ENCODE measurements around the gene CCDC185.

The CCDC185 gene

GRCh38 chr1:223411710-223412109, 18.5 kb downstream of the CCDC185 start:
- H3K4me3 ChIP-seq (ENCODE audit: low read depth in 1 of 5, low read length in 5 of 5), result no peak overlapping the region
- H3K27me3 ChIP-seq (ENCODE audit: control insufficient read depth in 5 of 5, insufficient read depth in 4 of 5, low read length in 5 of 5), result no peaks in the 10 kb centered on the region
- H3K27ac ChIP-seq (ENCODE audit: low read depth, low read length), result no peak overlapping the region
- H3K9me3 ChIP-seq (ENCODE audit: control insufficient read depth in 5 of 5, low read length in 5 of 5), result no peaks in the 10 kb centered on the region
- H3K36me3 ChIP-seq (ENCODE audit: control insufficient read depth in 5 of 5, insufficient read depth in 5 of 5, low read length in 5 of 5), result no peaks in the 10 kb centered on the region
- H3K9ac ChIP-seq (ENCODE audit: low read length in 5 of 5), result no peak overlapping the region
- H3K4me1 ChIP-seq (ENCODE audit: control insufficient read depth in 5 of 5, insufficient read depth in 5 of 5, low read length in 5 of 5), result no peaks in the 10 kb centered on the region

GRCh38 chr1:223413216-223413615, 20.0 kb downstream of the CCDC185 start:
- no peak overlapping the region for H3K9ac ChIP-seq (ENCODE audit: low read length in 5 of 5)
- no peaks in the 10 kb centered on the region for H3K9me3 ChIP-seq (ENCODE audit: control insufficient read depth in 5 of 5, low read length in 5 of 5)
- H3K4me1 ChIP-seq (ENCODE audit: control insufficient read depth in 5 of 5, insufficient read depth in 5 of 5, low read length in 5 of 5), result no peaks in the 10 kb centered on the region
- no peak overlapping the region for H3K4me3 ChIP-seq (ENCODE audit: low read depth in 1 of 5, low read length in 5 of 5)
- no peak overlapping the region for H3K27ac ChIP-seq (ENCODE audit: low read depth, low read length)
- no peaks in the 10 kb centered on the region for H3K36me3 ChIP-seq (ENCODE audit: control insufficient read depth in 5 of 5, insufficient read depth in 5 of 5, low read length in 5 of 5)
- H3K27me3 ChIP-seq (ENCODE audit: control insufficient read depth in 5 of 5, insufficient read depth in 4 of 5, low read length in 5 of 5), result no peaks in the 10 kb centered on the region

GRCh38 chr1:223417444-223417843, 24.2 kb downstream of the CCDC185 start:
- no peaks in the 10 kb centered on the region for H3K9me3 ChIP-seq (ENCODE audit: control insufficient read depth in 5 of 5, low read length in 5 of 5)
- H3K9ac ChIP-seq (ENCODE audit: low read length in 5 of 5), result no peak overlapping the region
- no peaks in the 10 kb centered on the region for H3K36me3 ChIP-seq (ENCODE audit: control insufficient read depth in 5 of 5, insufficient read depth in 5 of 5, low read length in 5 of 5)

GRCh38 chr1:223417903-223418663, 24.9 kb downstream of the CCDC185 start:
- Histone ChIP-seq H3K4me3 (ENCODE audit: low read depth in 1 of 5, low read length in 5 of 5) (no peak overlapping the region), H3K27me3 (ENCODE audit: control insufficient read depth in 5 of 5, insufficient read depth in 4 of 5, low read length in 5 of 5) (peaks cover 0 to 2% (median 0%) of the 10 kb centered on the region in 5 donors), H3K27ac (ENCODE audit: low read depth, low read length) (no peak overlapping the region), H3K9ac (ENCODE audit: low read length in 5 of 5) (no peak overlapping the region), H3K9me3 (ENCODE audit: control insufficient read depth in 5 of 5, low read length in 5 of 5) (no peaks in the 10 kb centered on the region), H3K4me1 (ENCODE audit: control insufficient read depth in 5 of 5, insufficient read depth in 5 of 5, low read length in 5 of 5) (no peaks in the 10 kb centered on the region), H3K36me3 (ENCODE audit: control insufficient read depth in 5 of 5, insufficient read depth in 5 of 5, low read length in 5 of 5) (no peaks in the 10 kb centered on the region)

More at GRCh38 chr1:223417444-223417843, 24.2 kb downstream of the CCDC185 start:
- Histone ChIP-seq H3K4me3 (ENCODE audit: low read depth in 1 of 5, low read length in 5 of 5) (no peak overlapping the region), H3K4me1 (ENCODE audit: control insufficient read depth in 5 of 5, insufficient read depth in 5 of 5, low read length in 5 of 5) (no peaks in the 10 kb centered on the region), H3K27me3 (ENCODE audit: control insufficient read depth in 5 of 5, insufficient read depth in 4 of 5, low read length in 5 of 5) (peaks cover 0 to 2% (median 0%) of the 10 kb centered on the region in 5 donors), H3K27ac (ENCODE audit: low read depth, low read length) (no peak overlapping the region)

GRCh38 chr1:223419115-223419514, 25.9 kb downstream of the CCDC185 start:
- Histone ChIP-seq H3K27me3 (ENCODE audit: control insufficient read depth in 5 of 5, insufficient read depth in 4 of 5, low read length in 5 of 5) (peaks cover 0 to 2% (median 0%) of the 10 kb centered on the region in 5 donors), H3K4me3 (ENCODE audit: low read depth in 1 of 5, low read length in 5 of 5) (no peak overlapping the region), H3K36me3 (ENCODE audit: control insufficient read depth in 5 of 5, insufficient read depth in 5 of 5, low read length in 5 of 5) (no peaks in the 10 kb centered on the region), H3K4me1 (ENCODE audit: control insufficient read depth in 5 of 5, insufficient read depth in 5 of 5, low read length in 5 of 5) (no peaks in the 10 kb centered on the region), H3K9ac (ENCODE audit: low read length in 5 of 5) (no peak overlapping the region), H3K9me3 (ENCODE audit: control insufficient read depth in 5 of 5, low read length in 5 of 5) (no peaks in the 10 kb centered on the region), H3K27ac (ENCODE audit: low read depth, low read length) (no peak overlapping the region)

GRCh38 chr1:223419561-223419960, 26.3 kb downstream of the CCDC185 start:
- no peaks in the 10 kb centered on the region for H3K4me1 ChIP-seq (ENCODE audit: control insufficient read depth in 5 of 5, insufficient read depth in 5 of 5, low read length in 5 of 5)
- no peaks in the 10 kb centered on the region for H3K36me3 ChIP-seq (ENCODE audit: control insufficient read depth in 5 of 5, insufficient read depth in 5 of 5, low read length in 5 of 5)
- H3K27me3 ChIP-seq (ENCODE audit: control insufficient read depth in 5 of 5, insufficient read depth in 4 of 5, low read length in 5 of 5), result peaks cover 0 to 2% (median 0%) of the 10 kb centered on the region in 5 donors
- no peak overlapping the region for H3K4me3 ChIP-seq (ENCODE audit: low read depth in 1 of 5, low read length in 5 of 5)
- H3K9me3 ChIP-seq (ENCODE audit: control insufficient read depth in 5 of 5, low read length in 5 of 5), result no peaks in the 10 kb centered on the region
- H3K9ac ChIP-seq (ENCODE audit: low read length in 5 of 5), result no peak overlapping the region
- no peak overlapping the region for H3K27ac ChIP-seq (ENCODE audit: low read depth, low read length)

GRCh38 chr1:223421025-223421424, 27.8 kb downstream of the CCDC185 start:
- H3K9me3 ChIP-seq (ENCODE audit: control insufficient read depth in 5 of 5, low read length in 5 of 5), result no peaks in the 10 kb centered on the region
- no peak overlapping the region for H3K9ac ChIP-seq (ENCODE audit: low read length in 5 of 5)
- no peaks in the 10 kb centered on the region for H3K4me1 ChIP-seq (ENCODE audit: control insufficient read depth in 5 of 5, insufficient read depth in 5 of 5, low read length in 5 of 5)
- H3K4me3 ChIP-seq (ENCODE audit: low read depth in 1 of 5, low read length in 5 of 5), result no peak overlapping the region
- H3K27me3 ChIP-seq (ENCODE audit: control insufficient read depth in 5 of 5, insufficient read depth in 4 of 5, low read length in 5 of 5), result peaks cover 0 to 2% (median 0%) of the 10 kb centered on the region in 5 donors
- H3K27ac ChIP-seq (ENCODE audit: low read depth, low read length), result no peak overlapping the region
- no peaks in the 10 kb centered on the region for H3K36me3 ChIP-seq (ENCODE audit: control insufficient read depth in 5 of 5, insufficient read depth in 5 of 5, low read length in 5 of 5)

- Histone ChIP-seq H3K27ac (ENCODE audit: low read depth, low read length) (no peak overlapping the region), H3K36me3 (ENCODE audit: control insufficient read depth in 5 of 5, insufficient read depth in 5 of 5, low read length in 5 of 5) (no peaks in the 10 kb centered on the region), H3K9ac (ENCODE audit: low read length in 5 of 5) (no peak overlapping the region), H3K4me1 (ENCODE audit: control insufficient read depth in 5 of 5, insufficient read depth in 5 of 5, low read length in 5 of 5) (no peaks in the 10 kb centered on the region), H3K27me3 (ENCODE audit: control insufficient read depth in 5 of 5, insufficient read depth in 4 of 5, low read length in 5 of 5) (peaks cover 0 to 2% (median 0%) of the 10 kb centered on the region in 5 donors), H3K4me3 (ENCODE audit: low read depth in 1 of 5, low read length in 5 of 5) (no peak overlapping the region), H3K9me3 (ENCODE audit: control insufficient read depth in 5 of 5, low read length in 5 of 5) (no peaks in the 10 kb centered on the region)
Measured at GRCh38 chr1:223421676-223422075, 28.5 kb downstream of the CCDC185 start.

- peaks cover 0 to under 1% (median 0%) of the 10 kb centered on the region in 5 donors for H3K9me3 ChIP-seq (ENCODE audit: control insufficient read depth in 5 of 5, low read length in 5 of 5)
- no peaks in the 10 kb centered on the region for H3K4me1 ChIP-seq (ENCODE audit: control insufficient read depth in 5 of 5, insufficient read depth in 5 of 5, low read length in 5 of 5)
- H3K36me3 ChIP-seq (ENCODE audit: control insufficient read depth in 5 of 5, insufficient read depth in 5 of 5, low read length in 5 of 5), result no peaks in the 10 kb centered on the region
- H3K4me3 ChIP-seq (ENCODE audit: low read depth in 1 of 5, low read length in 5 of 5), result no peak overlapping the region
- H3K27me3 ChIP-seq (ENCODE audit: control insufficient read depth in 5 of 5, insufficient read depth in 4 of 5, low read length in 5 of 5), result peaks cover 0 to 2% (median 0%) of the 10 kb centered on the region in 5 donors
- no peak overlapping the region for H3K27ac ChIP-seq (ENCODE audit: low read depth, low read length)
- H3K9ac ChIP-seq (ENCODE audit: low read length in 5 of 5), result no peak overlapping the region
Measured at GRCh38 chr1:223422911-223423310, 29.7 kb downstream of the CCDC185 start.

GRCh38 chr1:223423641-223424233, 30.5 kb downstream of the CCDC185 start:
- H3K4me1 ChIP-seq (ENCODE audit: control insufficient read depth in 5 of 5, insufficient read depth in 5 of 5, low read length in 5 of 5), result no peaks in the 10 kb centered on the region
- H3K27ac ChIP-seq (ENCODE audit: low read depth, low read length), result no peak overlapping the region
- H3K9ac ChIP-seq (ENCODE audit: low read length in 5 of 5), result no peak overlapping the region
- H3K27me3 ChIP-seq (ENCODE audit: control insufficient read depth in 5 of 5, insufficient read depth in 4 of 5, low read length in 5 of 5), result peaks cover 0 to 2% (median 0%) of the 10 kb centered on the region in 5 donors
- no peaks in the 10 kb centered on the region for H3K36me3 ChIP-seq (ENCODE audit: control insufficient read depth in 5 of 5, insufficient read depth in 5 of 5, low read length in 5 of 5)
- no peak overlapping the region for H3K4me3 ChIP-seq (ENCODE audit: low read depth in 1 of 5, low read length in 5 of 5)
- peaks cover 0 to 8% (median 6%) of the 10 kb centered on the region in 5 donors for H3K9me3 ChIP-seq (ENCODE audit: control insufficient read depth in 5 of 5, low read length in 5 of 5)
